ENCODE results near the gene RFX1. TPM values are rescaled to one million over a fixed set of nuclear protein-coding genes. Genes with fewer than 3 reads are reported as not detected.
A peak's percentile ranks its signal among the peaks of the same experiment; 100 is the strongest.
"Not testable (repeated sequence)": the region's sequence is repeated elsewhere in the genome, so short reads cannot be mapped to it uniquely, and the experiment has no call there.

Gene RFX1
- total RNA-seq, 1 donor from 2014 or later = 21.2 TPM

- Mint-ChIP-seq H3K27ac (no peak overlapping the region), H3K9me3 (no peaks in the 10 kb centered on the region), H3K27me3 (ENCODE audit: low read depth) (peaks cover 28% of the 10 kb centered on the region), H3K36me3 (peaks cover 8% of the 10 kb centered on the region), H3K4me1 (peaks cover 3% of the 10 kb centered on the region), H3K4me3 (no peak overlapping the region)
- DNase-seq (ENCODE audit: low spot score in 2 of 2, unreplicated experiment in 2 of 2) = no peak
- no peak for TF ChIP-seq CTCF (IDR thresholded peaks at IDR 0.05; ENCODE audit: unreplicated experiment)
Observed at GRCh38 chr19:14053032-14053431, 46.9 kb upstream of the RFX1 start.

GRCh38 chr19:14052470-14052869, 46.4 kb upstream of the RFX1 start:
- H3K4me3 Mint-ChIP-seq = no peak overlapping the region
- TF ChIP-seq CTCF (IDR thresholded peaks at IDR 0.05; ENCODE audit: unreplicated experiment) = no peak
- H3K36me3 Mint-ChIP-seq = peaks cover 8% of the 10 kb centered on the region
- no peak for DNase-seq (ENCODE audit: low spot score in 2 of 2, unreplicated experiment in 2 of 2)
- no peaks in the 10 kb centered on the region for H3K4me1 Mint-ChIP-seq
- H3K27ac Mint-ChIP-seq = no peak overlapping the region
- H3K9me3 Mint-ChIP-seq = no peaks in the 10 kb centered on the region
- H3K27me3 Mint-ChIP-seq (ENCODE audit: low read depth) = peaks cover 23% of the 10 kb centered on the region

GRCh38 chr19:14051980-14052379, 45.9 kb upstream of the RFX1 start:
- no peak for DNase-seq (ENCODE audit: low spot score in 2 of 2, unreplicated experiment in 2 of 2)
- Mint-ChIP-seq H3K27me3 (ENCODE audit: low read depth) (peaks cover 21% of the 10 kb centered on the region), H3K27ac (no peak overlapping the region), H3K4me1 (no peaks in the 10 kb centered on the region), H3K36me3 (peaks cover 8% of the 10 kb centered on the region), H3K9me3 (no peaks in the 10 kb centered on the region), H3K4me3 (no peak overlapping the region)
- no peak for TF ChIP-seq CTCF (IDR thresholded peaks at IDR 0.05; ENCODE audit: unreplicated experiment)

- peaks cover 13% of the 10 kb centered on the region for H3K27me3 Mint-ChIP-seq (ENCODE audit: low read depth)
- H3K4me3 Mint-ChIP-seq; H3K36me3 Mint-ChIP-seq; H3K4me1 Mint-ChIP-seq; H3K27ac Mint-ChIP-seq; H3K9me3 Mint-ChIP-seq; DNase-seq (ENCODE audit: low spot score in 2 of 2, unreplicated experiment in 2 of 2): not testable (repeated sequence)
Observed at GRCh38 chr19:14050961-14051360, 44.8 kb upstream of the RFX1 start.

GRCh38 chr19:14050512-14050911, 44.4 kb upstream of the RFX1 start:
- H3K9me3 Mint-ChIP-seq = no peaks in the 10 kb centered on the region
- H3K4me3 Mint-ChIP-seq = no peak overlapping the region
- H3K4me1 Mint-ChIP-seq = no peaks in the 10 kb centered on the region
- H3K27ac Mint-ChIP-seq = no peak overlapping the region
- peaks cover 13% of the 10 kb centered on the region for H3K27me3 Mint-ChIP-seq (ENCODE audit: low read depth)
- DNase-seq (ENCODE audit: low spot score in 2 of 2, unreplicated experiment in 2 of 2) = no peak
- H3K36me3 Mint-ChIP-seq = peaks cover 8% of the 10 kb centered on the region
- no peak for TF ChIP-seq CTCF (IDR thresholded peaks at IDR 0.05; ENCODE audit: unreplicated experiment)

- H3K4me1 Mint-ChIP-seq = no peaks in the 10 kb centered on the region
Observed at GRCh38 chr19:14048443-14049153, 42.5 kb upstream of the RFX1 start.

GRCh38 chr19:14047866-14048265, 41.7 kb upstream of the RFX1 start:
- not testable (repeated sequence) for H3K4me1 Mint-ChIP-seq; H3K36me3 Mint-ChIP-seq; H3K27ac Mint-ChIP-seq; H3K9me3 Mint-ChIP-seq; H3K27me3 Mint-ChIP-seq (ENCODE audit: low read depth); DNase-seq (ENCODE audit: low spot score in 2 of 2, unreplicated experiment in 2 of 2); H3K4me3 Mint-ChIP-seq

More at GRCh38 chr19:14048443-14049153, 42.5 kb upstream of the RFX1 start:
- no peaks in the 10 kb centered on the region for H3K9me3 Mint-ChIP-seq
- H3K4me3 Mint-ChIP-seq = no peak overlapping the region
- no peak overlapping the region for H3K27ac Mint-ChIP-seq
- no peaks in the 10 kb centered on the region for H3K27me3 Mint-ChIP-seq (ENCODE audit: low read depth)
- H3K36me3 Mint-ChIP-seq = peaks cover 8% of the 10 kb centered on the region
- no peak for DNase-seq (ENCODE audit: low spot score in 2 of 2, unreplicated experiment in 2 of 2)
- TF ChIP-seq CTCF (IDR thresholded peaks at IDR 0.05; ENCODE audit: unreplicated experiment) = peak; percentile 42

Data from mesothelial cell of epicardium (in vitro differentiated cells).